ENCODE measurements around the gene RASSF8.

GRCh38 chr12:26102953-26103352 is 144.5 kb downstream of the RASSF8 start:
- TF ChIP-seq REST (IDR thresholded peaks at IDR 0.05; ENCODE audit: low read depth), result no peak
- TF ChIP-seq CEBPB (IDR thresholded peaks at IDR 0.05), result no peak
- TF ChIP-seq EP300 (IDR thresholded peaks at IDR 0.05; ENCODE audit: borderline replicate concordance), result no peak
- TF ChIP-seq MAX (IDR thresholded peaks at IDR 0.05), result no peak
- TF ChIP-seq YY1 (IDR thresholded peaks at IDR 0.05; ENCODE audit: low read depth), result no peak
- TF ChIP-seq RAD21 (IDR thresholded peaks at IDR 0.05; ENCODE audit: low read depth), result no peak
- no peak for TF ChIP-seq NFIC (IDR thresholded peaks at IDR 0.05)

All from Ishikawa (cell line).